ENCODE results near the gene PLXNA4. TPM values are rescaled to one million over a fixed set of nuclear protein-coding genes. Genes with fewer than 3 reads are reported as not detected.

The PLXNA4 gene
- total and polyA plus RNA-seq, 2 experiments from 2014 or later: 0.08 to 0.80 TPM

DNA sequence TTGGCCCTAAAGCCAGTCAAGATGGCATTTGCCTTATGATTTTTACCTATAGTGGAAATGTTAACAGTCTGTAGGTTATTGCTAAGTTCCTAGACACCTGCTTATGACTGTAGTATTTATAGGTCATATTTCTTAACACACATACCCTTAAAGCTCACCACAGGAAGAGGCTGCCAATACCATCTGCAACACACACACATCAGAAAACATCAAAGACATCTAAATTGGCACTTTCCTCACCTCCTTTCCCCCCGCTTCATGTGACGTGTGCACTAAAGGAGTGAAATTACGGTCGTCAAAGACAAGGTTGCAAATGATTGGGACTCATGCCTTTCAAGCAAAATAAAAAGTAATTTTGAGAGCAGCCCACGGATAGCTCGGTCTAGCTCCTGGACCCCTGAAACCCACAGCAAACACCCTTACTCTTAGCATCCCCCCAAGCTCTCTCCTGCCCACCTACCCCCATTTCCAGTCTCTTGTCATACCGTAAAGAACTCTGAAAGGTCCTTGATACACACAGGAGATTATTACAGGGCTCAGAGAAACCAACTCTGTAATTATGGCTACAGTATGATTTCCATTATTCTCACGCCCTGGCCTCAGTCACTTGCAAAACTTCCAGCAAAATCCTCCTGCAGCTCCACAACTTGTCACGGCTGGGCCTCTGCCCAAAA, 90.5 kb downstream of the PLXNA4 start:
- Mint-ChIP-seq H3K9me3 (no peaks in the 10 kb centered on the region), H3K27ac (no peak overlapping the region), H3K36me3 (ENCODE audit: low read depth) (no peaks in the 10 kb centered on the region), H3K4me3 (no peak overlapping the region), H3K27me3 (ENCODE audit: insufficient read depth, low read depth, poor library complexity) (peaks cover 6% of the 10 kb centered on the region), H3K4me1 (peaks cover 14% of the 10 kb centered on the region; the same call in 2 of the 3 replicates)
- Histone ChIP-seq H3F3A (replicated peaks; ENCODE audit: low read depth) (no peaks in the 10 kb centered on the region), H3K79me2 (replicated peaks; ENCODE audit: insufficient read depth) (no peaks in the 10 kb centered on the region), H3K27me3 (ENCODE audit: insufficient read depth) (no peaks in the 10 kb centered on the region), H3K27ac (ENCODE audit: low read depth) (no peak overlapping the region), H3K4me3 (no peak overlapping the region), H3K4me2 (no peak overlapping the region), H3K9me2 (ENCODE audit: insufficient read depth) (no peaks in the 10 kb centered on the region), H3K36me3 (ENCODE audit: insufficient read depth) (no peaks in the 10 kb centered on the region), H2AFZ (0 out of 2 replicates have a peak overlapping the region, but pooled peaks have one; percentile 47), H4K20me1 (replicated peaks; ENCODE audit: insufficient read depth) (no peaks in the 10 kb centered on the region), H3K4me1 (ENCODE audit: insufficient read depth) (no peaks in the 10 kb centered on the region)
- DNase-seq (ENCODE audit: low spot score): no peak
- no peak for TF ChIP-seq POLR2AphosphoS5 (IDR thresholded peaks at IDR 0.05; ENCODE audit: low read depth)
- no peak for TF ChIP-seq NANOG (IDR thresholded peaks at IDR 0.05; ENCODE audit: borderline replicate concordance)
- TF ChIP-seq ETS1 (IDR thresholded peaks at IDR 0.05): no peak
- TF ChIP-seq EZH2 (IDR thresholded peaks at IDR 0.05; ENCODE audit: low read depth, unreplicated experiment): no peak
- TF ChIP-seq, protein P1, sequence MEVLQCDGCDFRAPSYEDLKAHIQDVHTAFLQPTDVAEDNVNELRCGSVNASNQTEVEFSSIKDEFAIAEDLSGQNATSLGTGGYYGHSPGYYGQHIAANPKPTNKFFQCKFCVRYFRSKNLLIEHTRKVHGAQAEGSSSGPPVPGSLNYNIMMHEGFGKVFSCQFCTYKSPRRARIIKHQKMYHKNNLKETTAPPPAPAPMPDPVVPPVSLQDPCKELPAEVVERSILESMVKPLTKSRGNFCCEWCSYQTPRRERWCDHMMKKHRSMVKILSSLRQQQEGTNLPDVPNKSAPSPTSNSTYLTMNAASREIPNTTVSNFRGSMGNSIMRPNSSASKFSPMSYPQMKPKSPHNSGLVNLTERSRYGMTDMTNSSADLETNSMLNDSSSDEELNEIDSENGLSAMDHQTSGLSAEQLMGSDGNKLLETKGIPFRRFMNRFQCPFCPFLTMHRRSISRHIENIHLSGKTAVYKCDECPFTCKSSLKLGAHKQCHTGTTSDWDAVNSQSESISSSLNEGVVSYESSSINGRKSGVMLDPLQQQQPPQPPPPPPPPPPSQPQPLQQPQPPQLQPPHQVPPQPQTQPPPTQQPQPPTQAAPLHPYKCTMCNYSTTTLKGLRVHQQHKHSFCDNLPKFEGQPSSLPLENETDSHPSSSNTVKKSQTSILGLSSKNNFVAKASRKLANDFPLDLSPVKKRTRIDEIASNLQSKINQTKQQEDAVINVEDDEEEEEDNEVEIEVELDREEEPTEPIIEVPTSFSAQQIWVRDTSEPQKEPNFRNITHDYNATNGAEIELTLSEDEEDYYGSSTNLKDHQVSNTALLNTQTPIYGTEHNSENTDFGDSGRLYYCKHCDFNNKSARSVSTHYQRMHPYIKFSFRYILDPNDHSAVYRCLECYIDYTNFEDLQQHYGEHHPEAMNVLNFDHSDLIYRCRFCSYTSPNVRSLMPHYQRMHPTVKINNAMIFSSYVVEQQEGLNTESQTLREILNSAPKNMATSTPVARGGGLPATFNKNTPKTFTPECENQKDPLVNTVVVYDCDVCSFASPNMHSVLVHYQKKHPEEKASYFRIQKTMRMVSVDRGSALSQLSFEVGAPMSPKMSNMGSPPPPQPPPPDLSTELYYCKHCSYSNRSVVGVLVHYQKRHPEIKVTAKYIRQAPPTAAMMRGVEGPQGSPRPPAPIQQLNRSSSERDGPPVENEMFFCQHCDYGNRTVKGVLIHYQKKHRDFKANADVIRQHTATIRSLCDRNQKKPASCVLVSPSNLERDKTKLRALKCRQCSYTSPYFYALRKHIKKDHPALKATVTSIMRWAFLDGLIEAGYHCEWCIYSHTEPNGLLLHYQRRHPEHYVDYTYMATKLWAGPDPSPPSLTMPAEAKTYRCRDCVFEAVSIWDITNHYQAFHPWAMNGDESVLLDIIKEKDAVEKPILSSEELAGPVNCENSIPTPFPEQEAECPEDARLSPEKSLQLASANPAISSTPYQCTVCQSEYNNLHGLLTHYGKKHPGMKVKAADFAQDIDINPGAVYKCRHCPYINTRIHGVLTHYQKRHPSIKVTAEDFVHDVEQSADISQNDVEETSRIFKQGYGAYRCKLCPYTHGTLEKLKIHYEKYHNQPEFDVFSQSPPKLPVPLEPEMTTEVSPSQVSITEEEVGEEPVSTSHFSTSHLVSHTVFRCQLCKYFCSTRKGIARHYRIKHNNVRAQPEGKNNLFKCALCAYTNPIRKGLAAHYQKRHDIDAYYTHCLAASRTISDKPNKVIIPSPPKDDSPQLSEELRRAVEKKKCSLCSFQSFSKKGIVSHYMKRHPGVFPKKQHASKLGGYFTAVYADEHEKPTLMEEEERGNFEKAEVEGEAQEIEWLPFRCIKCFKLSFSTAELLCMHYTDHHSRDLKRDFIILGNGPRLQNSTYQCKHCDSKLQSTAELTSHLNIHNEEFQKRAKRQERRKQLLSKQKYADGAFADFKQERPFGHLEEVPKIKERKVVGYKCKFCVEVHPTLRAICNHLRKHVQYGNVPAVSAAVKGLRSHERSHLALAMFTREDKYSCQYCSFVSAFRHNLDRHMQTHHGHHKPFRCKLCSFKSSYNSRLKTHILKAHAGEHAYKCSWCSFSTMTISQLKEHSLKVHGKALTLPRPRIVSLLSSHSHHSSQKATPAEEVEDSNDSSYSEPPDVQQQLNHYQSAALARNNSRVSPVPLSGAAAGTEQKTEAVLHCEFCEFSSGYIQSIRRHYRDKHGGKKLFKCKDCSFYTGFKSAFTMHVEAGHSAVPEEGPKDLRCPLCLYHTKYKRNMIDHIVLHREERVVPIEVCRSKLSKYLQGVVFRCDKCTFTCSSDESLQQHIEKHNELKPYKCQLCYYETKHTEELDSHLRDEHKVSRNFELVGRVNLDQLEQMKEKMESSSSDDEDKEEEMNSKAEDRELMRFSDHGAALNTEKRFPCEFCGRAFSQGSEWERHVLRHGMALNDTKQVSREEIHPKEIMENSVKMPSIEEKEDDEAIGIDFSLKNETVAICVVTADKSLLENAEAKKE (CRISPR knock-in tag; IDR thresholded peaks at IDR 0.05): no peak
- no peak for TF ChIP-seq STAT1 (IDR thresholded peaks at IDR 0.05; ENCODE audit: unreplicated experiment)
- TF ChIP-seq CTCF (conservative IDR thresholded peaks at IDR 0.05; ENCODE audit: low read depth in 2 of 2): no peak
- no peak for TF ChIP-seq ZNF331 (CRISPR knock-in tag; IDR thresholded peaks at IDR 0.05; ENCODE audit: low read depth)
- TF ChIP-seq JUNB (IDR thresholded peaks at IDR 0.05; ENCODE audit: unreplicated experiment): no peak
- TF ChIP-seq ZNF114 (CRISPR knock-in tag; IDR thresholded peaks at IDR 0.05): no peak
- TF ChIP-seq EZH2phosphoT487 (IDR thresholded peaks at IDR 0.05; ENCODE audit: unreplicated experiment): no peak
- no peak for TF ChIP-seq CREB1 (CRISPR knock-in tag; IDR thresholded peaks at IDR 0.05; ENCODE audit: low read depth)
- TF ChIP-seq REST (IDR thresholded peaks at IDR 0.05; ENCODE audit: unreplicated experiment): no peak
- no peak for ATAC-seq

Data from GM23338 (cell line).